ENCODE measurements around the gene DPP9.

DNA sequence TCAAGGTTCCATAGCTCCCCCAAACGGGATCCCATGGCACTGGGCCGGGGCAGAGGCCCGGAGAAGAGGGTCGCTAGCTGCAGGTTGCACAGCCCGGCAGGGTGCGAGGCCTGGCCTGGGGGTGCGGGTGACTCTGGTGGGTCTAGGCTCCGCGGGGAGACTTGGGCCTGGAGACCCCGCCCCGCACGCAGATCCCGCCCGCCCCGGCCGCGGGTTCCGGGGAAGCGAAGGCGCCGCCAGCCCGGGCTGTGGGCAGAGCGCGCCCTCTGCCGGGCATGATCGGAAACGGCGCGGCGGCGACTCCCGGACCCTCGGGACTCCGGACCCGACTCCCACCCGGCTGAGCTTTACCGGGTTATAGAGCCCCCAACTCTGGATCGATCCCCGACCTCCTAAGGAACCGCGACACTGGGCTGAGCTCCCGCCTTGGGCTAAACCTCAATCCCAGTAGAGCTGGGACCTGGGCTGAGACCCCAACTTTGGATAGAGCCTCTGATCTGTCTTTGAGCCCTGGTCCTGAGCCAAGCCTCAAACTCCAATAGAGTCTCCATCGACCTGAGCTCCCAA is 87.4 kb downstream of the DPP9 start:
- TF ChIP-seq, protein P1, sequence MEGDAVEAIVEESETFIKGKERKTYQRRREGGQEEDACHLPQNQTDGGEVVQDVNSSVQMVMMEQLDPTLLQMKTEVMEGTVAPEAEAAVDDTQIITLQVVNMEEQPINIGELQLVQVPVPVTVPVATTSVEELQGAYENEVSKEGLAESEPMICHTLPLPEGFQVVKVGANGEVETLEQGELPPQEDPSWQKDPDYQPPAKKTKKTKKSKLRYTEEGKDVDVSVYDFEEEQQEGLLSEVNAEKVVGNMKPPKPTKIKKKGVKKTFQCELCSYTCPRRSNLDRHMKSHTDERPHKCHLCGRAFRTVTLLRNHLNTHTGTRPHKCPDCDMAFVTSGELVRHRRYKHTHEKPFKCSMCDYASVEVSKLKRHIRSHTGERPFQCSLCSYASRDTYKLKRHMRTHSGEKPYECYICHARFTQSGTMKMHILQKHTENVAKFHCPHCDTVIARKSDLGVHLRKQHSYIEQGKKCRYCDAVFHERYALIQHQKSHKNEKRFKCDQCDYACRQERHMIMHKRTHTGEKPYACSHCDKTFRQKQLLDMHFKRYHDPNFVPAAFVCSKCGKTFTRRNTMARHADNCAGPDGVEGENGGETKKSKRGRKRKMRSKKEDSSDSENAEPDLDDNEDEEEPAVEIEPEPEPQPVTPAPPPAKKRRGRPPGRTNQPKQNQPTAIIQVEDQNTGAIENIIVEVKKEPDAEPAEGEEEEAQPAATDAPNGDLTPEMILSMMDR (IDR thresholded peaks at IDR 0.05; ENCODE audit: low read depth, low read length), result peak; percentile 91
- TF ChIP-seq EZH2phosphoT487 (IDR thresholded peaks at IDR 0.05; ENCODE audit: low read depth), result no peak
